HEK293 (cell line): ENCODE results near the gene SAFB.

Experiments
- CTCF ChIA-PET: fragments of 350-600 bp; formaldehyde crosslinking; extraction: SDS; loops from one replicate; lab custom pipeline; 2021; ENCODE audit warnings: antibody characterized with exemption; lab: Yijun Ruan, JAX
- POLR2A ChIA-PET: fragments of 300-600 bp; formaldehyde crosslinking; extraction: SDS; loops from one replicate; lab custom pipeline; 2020; ENCODE audit warnings: antibody characterized with exemption, inconsistent platforms; lab: Yijun Ruan, JAX
- H3K27ac ChIP-seq: fragments of 200-500 bp; sonication (Bioruptor generic); 2 replicates; pipeline ENCODE4 v1.5.1; 2014; ENCODE audit warnings: low read depth, low read length, control low read depth, inconsistent platforms; ENCODE audit errors: extremely low read depth
- H3K36me3 ChIP-seq, 2 experiments: fragments of 200-500 bp in 1 of 2; sonication (Bioruptor generic) in 1 of 2; 1 replicate in 1 of 2; 2 replicates in 1 of 2; pipeline ENCODE4 v1.5.1; 2014 to 2017; ENCODE audit warnings: inconsistent platforms in 2 of 2, low read length in 2 of 2; ENCODE audit not compliant: control insufficient read depth in 2 of 2, insufficient read depth in 1 of 2
- H3K4me1 ChIP-seq: fragments of 200-500 bp; sonication (Bioruptor generic); 2 replicates; pipeline ENCODE4 v1.5.1; 2014; ENCODE audit warnings: mild to moderate bottlenecking, low read length, inconsistent platforms; ENCODE audit not compliant: control insufficient read depth, insufficient read depth
- H3K4me3 ChIP-seq: 2 replicates; pipeline ENCODE4 v1.5.1; 2011; ENCODE audit warnings: low read depth, mild to moderate bottlenecking, control low read depth, low read length, moderate library complexity
- H3K9me3 ChIP-seq: fragments of 200-500 bp; sonication (Bioruptor generic); 2 replicates; pipeline ENCODE4 v1.5.1; 2014; ENCODE audit warnings: low read depth, low read length, inconsistent platforms; ENCODE audit not compliant: control insufficient read depth, insufficient read depth
- BCL11B ChIP-seq: fragments of 450-650 bp; formaldehyde crosslinking; IDR thresholded peaks from 2 replicates; pipeline ENCODE4 v1.5.1; 2016; ENCODE audit warnings: low read depth, missing biosample characterization, missing genetic modification characterization
- KLF8 ChIP-seq: fragments of 450-650 bp; formaldehyde crosslinking; IDR thresholded peaks from 2 replicates; pipeline ENCODE4 v1.5.1; 2016; ENCODE audit warnings: missing biosample characterization, missing genetic modification characterization
- KLF9 ChIP-seq: fragments of 450-650 bp; formaldehyde crosslinking; IDR thresholded peaks from 2 replicates; pipeline ENCODE4 v1.5.1; 2016; ENCODE audit warnings: missing biosample characterization, missing genetic modification characterization, low read depth
- SP2 ChIP-seq: fragments of 450-650 bp; formaldehyde crosslinking; IDR thresholded peaks from 2 replicates; pipeline ENCODE4 v1.5.1; 2016; ENCODE audit warnings: missing biosample characterization, missing genetic modification characterization
- ZBTB17 ChIP-seq: fragments of 450-650 bp; formaldehyde crosslinking; IDR thresholded peaks from 2 replicates; pipeline ENCODE4 v1.5.1; 2016; ENCODE audit warnings: missing biosample characterization, missing genetic modification characterization
- ZIC2 ChIP-seq: fragments of 450-650 bp; formaldehyde crosslinking; IDR thresholded peaks from 2 replicates; pipeline ENCODE4 v1.5.1; 2016; ENCODE audit warnings: missing biosample characterization, missing genetic modification characterization
- ZNF211 ChIP-seq: fragments of 450-650 bp; formaldehyde crosslinking; IDR thresholded peaks from 2 replicates; pipeline ENCODE4 v1.5.1; 2016; ENCODE audit warnings: low read depth, missing biosample characterization, missing genetic modification characterization
- ZNF24 ChIP-seq: fragments of 450-650 bp; formaldehyde crosslinking; IDR thresholded peaks from 2 replicates; pipeline ENCODE4 v1.5.1; 2016; ENCODE audit warnings: missing biosample characterization, missing genetic modification characterization
- ZNF473 ChIP-seq: fragments of 450-650 bp; formaldehyde crosslinking; IDR thresholded peaks from 2 replicates; pipeline ENCODE4 v1.5.1; 2017; ENCODE audit warnings: missing biosample characterization, missing genetic modification characterization
- ZNF670 ChIP-seq: fragments of 450-650 bp; formaldehyde crosslinking; IDR thresholded peaks from 2 replicates; pipeline ENCODE4 v1.5.1; 2016; ENCODE audit warnings: missing biosample characterization, missing genetic modification characterization, low read depth
- ZSCAN18 ChIP-seq: fragments of 450-650 bp; formaldehyde crosslinking; IDR thresholded peaks from 2 replicates; pipeline ENCODE4 v1.5.1; 2016; ENCODE audit warnings: missing biosample characterization, missing genetic modification characterization
- TF ChIP-seq, protein P1 (sequence below): fragments of 450-650 bp; IDR thresholded peaks from 2 replicates; pipeline ENCODE4 v1.5.1; 2018; ENCODE audit warnings: missing biosample characterization, mild to moderate bottlenecking, missing genetic modification characterization
- TF ChIP-seq, protein P2 (sequence below): sonication (generic); formaldehyde crosslinking; IDR thresholded peaks from 2 replicates; pipeline ENCODE4 v1.8.1; 2022; ENCODE audit warnings: mild to moderate bottlenecking, moderate library complexity, missing genetic modification reagents
- TF ChIP-seq, protein P3 (sequence below): fragments of 450-650 bp; formaldehyde crosslinking; IDR thresholded peaks from 2 replicates; pipeline ENCODE4 v1.5.1; 2016; ENCODE audit warnings: missing biosample characterization, missing genetic modification characterization, borderline replicate concordance

The SAFB gene

DNA sequence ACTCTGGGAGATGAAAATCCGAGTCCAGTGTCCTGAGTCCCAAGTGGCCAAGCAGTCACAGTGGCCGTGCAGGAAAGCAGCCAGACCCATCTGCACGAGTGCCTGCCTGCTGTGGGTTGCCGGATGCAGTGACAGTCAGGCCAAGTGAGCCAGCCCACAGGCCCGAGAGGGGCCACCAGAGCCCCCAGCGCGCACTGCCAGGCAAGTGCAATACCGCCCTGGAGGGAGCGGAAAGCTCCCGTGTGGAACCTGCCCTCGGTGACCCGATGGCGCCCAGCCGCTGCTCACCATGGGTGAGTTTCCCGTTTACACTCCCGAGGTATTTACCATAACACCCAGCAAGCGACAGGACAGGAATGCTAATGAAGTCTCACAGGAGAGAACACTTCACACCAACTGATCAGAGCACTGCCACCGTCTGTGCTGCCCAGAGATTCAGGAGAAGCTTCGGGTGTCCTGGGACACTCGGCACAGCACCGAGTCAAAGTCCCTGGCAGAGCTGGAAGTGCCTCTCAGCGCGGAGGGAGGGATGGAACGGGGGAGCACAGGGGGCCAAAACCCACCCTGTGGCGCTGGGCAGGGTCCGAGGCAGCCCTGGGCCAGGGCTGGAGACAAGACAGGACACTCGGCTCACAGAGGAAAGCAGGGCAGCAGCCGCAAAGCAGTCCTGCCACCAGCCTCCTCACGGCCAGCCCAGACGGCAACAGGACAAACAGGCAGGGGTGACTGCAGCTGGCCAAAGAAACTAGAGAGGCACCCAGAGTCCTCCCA, 33.8 kb upstream of the SAFB start:
- Histone ChIP-seq H3K9me3 (no peaks in the 10 kb centered on the region), H3K27ac (no peak overlapping the region), H3K4me1 (no peaks in the 10 kb centered on the region), H3K4me3 (no peak overlapping the region)
- ChIA-PET POLR2A (interaction anchor here (1.1 kb wide), 1 partner anchor 34 kb away, joined by 3 read pairs; the partner anchor contains the start of genes SAFB and SAFB2), CTCF (interaction anchor here (0.6 kb wide), 1 partner anchor 65 kb away, joined by 3 read pairs; no protein-coding TSS in a partner anchor)
- TF ChIP-seq ZNF211 (tag by site-specific recombination) (no peak), KLF8 (no peak), ZBTB17 (no peak), ZNF670 (tag by site-specific recombination) (no peak), BCL11B (no peak), ZNF473 (tag by site-specific recombination) (no peak), ZNF24 (tag by site-specific recombination) (no peak), ZIC2 (tag by site-specific recombination) (no peak), ZSCAN18 (tag by site-specific recombination) (no peak)
- TF ChIP-seq, protein P1, sequence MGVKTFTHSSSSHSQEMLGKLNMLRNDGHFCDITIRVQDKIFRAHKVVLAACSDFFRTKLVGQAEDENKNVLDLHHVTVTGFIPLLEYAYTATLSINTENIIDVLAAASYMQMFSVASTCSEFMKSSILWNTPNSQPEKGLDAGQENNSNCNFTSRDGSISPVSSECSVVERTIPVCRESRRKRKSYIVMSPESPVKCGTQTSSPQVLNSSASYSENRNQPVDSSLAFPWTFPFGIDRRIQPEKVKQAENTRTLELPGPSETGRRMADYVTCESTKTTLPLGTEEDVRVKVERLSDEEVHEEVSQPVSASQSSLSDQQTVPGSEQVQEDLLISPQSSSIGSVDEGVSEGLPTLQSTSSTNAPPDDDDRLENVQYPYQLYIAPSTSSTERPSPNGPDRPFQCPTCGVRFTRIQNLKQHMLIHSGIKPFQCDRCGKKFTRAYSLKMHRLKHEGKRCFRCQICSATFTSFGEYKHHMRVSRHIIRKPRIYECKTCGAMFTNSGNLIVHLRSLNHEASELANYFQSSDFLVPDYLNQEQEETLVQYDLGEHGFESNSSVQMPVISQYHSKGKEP: no peak
- TF ChIP-seq, protein P2, sequence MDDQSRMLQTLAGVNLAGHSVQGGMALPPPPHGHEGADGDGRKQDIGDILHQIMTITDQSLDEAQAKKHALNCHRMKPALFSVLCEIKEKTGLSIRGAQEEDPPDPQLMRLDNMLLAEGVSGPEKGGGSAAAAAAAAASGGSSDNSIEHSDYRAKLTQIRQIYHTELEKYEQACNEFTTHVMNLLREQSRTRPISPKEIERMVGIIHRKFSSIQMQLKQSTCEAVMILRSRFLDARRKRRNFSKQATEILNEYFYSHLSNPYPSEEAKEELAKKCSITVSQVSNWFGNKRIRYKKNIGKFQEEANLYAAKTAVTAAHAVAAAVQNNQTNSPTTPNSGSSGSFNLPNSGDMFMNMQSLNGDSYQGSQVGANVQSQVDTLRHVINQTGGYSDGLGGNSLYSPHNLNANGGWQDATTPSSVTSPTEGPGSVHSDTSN (CRISPR knock-in tag): no peak
- TF ChIP-seq, protein P3, sequence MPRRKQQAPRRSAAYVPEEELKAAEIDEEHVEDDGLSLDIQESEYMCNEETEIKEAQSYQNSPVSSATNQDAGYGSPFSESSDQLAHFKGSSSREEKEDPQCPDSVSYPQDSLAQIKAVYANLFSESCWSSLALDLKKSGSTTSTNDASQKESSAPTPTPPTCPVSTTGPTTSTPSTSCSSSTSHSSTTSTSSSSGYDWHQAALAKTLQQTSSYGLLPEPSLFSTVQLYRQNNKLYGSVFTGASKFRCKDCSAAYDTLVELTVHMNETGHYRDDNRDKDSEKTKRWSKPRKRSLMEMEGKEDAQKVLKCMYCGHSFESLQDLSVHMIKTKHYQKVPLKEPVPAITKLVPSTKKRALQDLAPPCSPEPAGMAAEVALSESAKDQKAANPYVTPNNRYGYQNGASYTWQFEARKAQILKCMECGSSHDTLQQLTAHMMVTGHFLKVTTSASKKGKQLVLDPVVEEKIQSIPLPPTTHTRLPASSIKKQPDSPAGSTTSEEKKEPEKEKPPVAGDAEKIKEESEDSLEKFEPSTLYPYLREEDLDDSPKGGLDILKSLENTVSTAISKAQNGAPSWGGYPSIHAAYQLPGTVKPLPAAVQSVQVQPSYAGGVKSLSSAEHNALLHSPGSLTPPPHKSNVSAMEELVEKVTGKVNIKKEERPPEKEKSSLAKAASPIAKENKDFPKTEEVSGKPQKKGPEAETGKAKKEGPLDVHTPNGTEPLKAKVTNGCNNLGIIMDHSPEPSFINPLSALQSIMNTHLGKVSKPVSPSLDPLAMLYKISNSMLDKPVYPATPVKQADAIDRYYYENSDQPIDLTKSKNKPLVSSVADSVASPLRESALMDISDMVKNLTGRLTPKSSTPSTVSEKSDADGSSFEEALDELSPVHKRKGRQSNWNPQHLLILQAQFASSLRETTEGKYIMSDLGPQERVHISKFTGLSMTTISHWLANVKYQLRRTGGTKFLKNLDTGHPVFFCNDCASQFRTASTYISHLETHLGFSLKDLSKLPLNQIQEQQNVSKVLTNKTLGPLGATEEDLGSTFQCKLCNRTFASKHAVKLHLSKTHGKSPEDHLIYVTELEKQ (tag by site-specific recombination): no peak
- TF ChIP-seq, all 188 proteins: peak for 0
- H3K36me3 ChIP-seq: peaks cover 3 to 88% of the 10 kb centered on the region in 2 experiments

DNA sequence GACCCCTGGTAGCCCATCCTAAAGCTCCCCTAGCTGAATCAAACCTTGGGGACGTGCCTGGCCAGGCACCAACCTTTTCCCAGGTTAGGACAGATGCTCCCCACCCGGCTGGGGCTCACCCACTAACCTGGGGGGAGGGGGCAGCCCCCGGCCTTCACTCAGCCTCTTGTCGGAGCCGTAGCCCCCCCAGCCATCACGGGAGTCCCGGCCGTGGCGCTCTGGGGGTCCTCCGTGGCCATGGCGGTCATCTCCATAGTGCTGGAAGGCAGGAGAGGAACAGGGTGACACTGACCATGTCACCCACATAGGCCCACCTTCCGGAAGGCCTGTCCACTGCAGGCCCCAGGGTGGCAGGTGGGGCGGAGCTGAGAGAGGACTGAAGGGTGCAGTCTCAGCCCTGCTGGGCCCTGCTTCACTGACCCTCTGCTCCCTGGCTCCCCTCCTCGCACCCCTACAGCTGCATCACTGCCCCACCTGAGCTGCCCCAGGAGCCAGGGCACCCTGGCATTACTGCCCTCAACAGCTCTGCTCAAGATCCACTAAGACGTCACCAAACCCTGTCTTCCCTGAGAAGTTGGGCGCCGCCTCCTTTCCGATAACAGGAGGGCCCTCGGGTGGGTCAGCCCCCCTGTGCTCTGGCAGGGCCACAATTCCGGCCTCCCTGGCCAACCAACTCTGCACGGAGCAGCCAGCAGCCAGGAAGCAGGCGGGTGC, 32.6 kb upstream of the SAFB start:
- no peaks in the 10 kb centered on the region for H3K9me3 ChIP-seq
- ChIA-PET CTCF (interaction anchor here (0.5 kb wide), 1 partner anchor 55 kb away, joined by 3 read pairs; no protein-coding TSS in a partner anchor), POLR2A (interaction anchor here (1.1 kb wide), 1 partner anchor 33 kb away, joined by 3 read pairs; the partner anchor contains the start of genes SAFB and SAFB2)
- H3K36me3 ChIP-seq: peaks cover 3 to 92% of the 10 kb centered on the region in 2 experiments
- H3K27ac ChIP-seq: no peak overlapping the region
- no peaks in the 10 kb centered on the region for H3K4me1 ChIP-seq
- H3K4me3 ChIP-seq: no peak overlapping the region
- TF ChIP-seq KLF9: no peak
- TF ChIP-seq SP2 (tag by site-specific recombination): peak; percentile 24
